Adipocyte (in vitro differentiated cells): ENCODE data around the gene TCEAL9.
"Not testable (repeated sequence)": the region's sequence is repeated elsewhere in the genome, so short reads cannot be mapped to it uniquely, and the experiment has no call there.

Experiments used
- DNase-seq: peaks from one replicate; pipeline ENCODE4 v3.0.0-alpha.2; 2015; ENCODE audit warnings: low read depth
- H3K27me3 ChIP-seq: replicated peaks from 2 replicates; pipeline ENCODE4 v1.7.0; 2013; ENCODE audit warnings: mild to moderate bottlenecking, low read length, moderate library complexity; ENCODE audit not compliant: control insufficient read depth, insufficient read depth
- H3K36me3 ChIP-seq: 2 replicates; pipeline ENCODE4 v1.7.0; 2013; ENCODE audit warnings: low read length, mild to moderate bottlenecking, moderate library complexity; ENCODE audit not compliant: control insufficient read depth, insufficient read depth, severe bottlenecking
- H3K4me1 ChIP-seq: 2 replicates; pipeline ENCODE4 v1.7.0; 2013; ENCODE audit warnings: mild to moderate bottlenecking, low read length, moderate library complexity; ENCODE audit not compliant: control insufficient read depth, insufficient read depth
- H3K4me3 ChIP-seq: 2 replicates; pipeline ENCODE4 v1.7.0; 2013; ENCODE audit warnings: mild to moderate bottlenecking, low read length, moderate library complexity
- H3K9ac ChIP-seq: 2 replicates; pipeline ENCODE4 v1.7.0; 2013; ENCODE audit warnings: mild to moderate bottlenecking, low read length, moderate library complexity
- H3K9me3 ChIP-seq: 2 replicates; pipeline ENCODE4 v1.7.0; 2013; ENCODE audit warnings: mild to moderate bottlenecking, low read length, moderate library complexity; ENCODE audit not compliant: control insufficient read depth

The TCEAL9 gene

GRCh38 chrX:103356858-103357257 is 552 bp downstream of the TCEAL9 start:
- Histone ChIP-seq H3K4me3 (peak overlapping the region; percentile 89), H3K9ac (peak overlapping the region; percentile 95), H3K27me3 (peaks cover 4% of the 10 kb centered on the region), H3K9me3 (no peaks in the 10 kb centered on the region), H3K36me3 (peaks cover 6% of the 10 kb centered on the region), H3K4me1 (no peaks in the 10 kb centered on the region)
- DNase-seq = peak; percentile 45

GRCh38 chrX:103357871-103358270 is 1.6 kb downstream of the TCEAL9 start:
- Histone ChIP-seq H3K9me3 (no peaks in the 10 kb centered on the region), H3K4me3 (peak overlapping the region; percentile 89)

DNA sequence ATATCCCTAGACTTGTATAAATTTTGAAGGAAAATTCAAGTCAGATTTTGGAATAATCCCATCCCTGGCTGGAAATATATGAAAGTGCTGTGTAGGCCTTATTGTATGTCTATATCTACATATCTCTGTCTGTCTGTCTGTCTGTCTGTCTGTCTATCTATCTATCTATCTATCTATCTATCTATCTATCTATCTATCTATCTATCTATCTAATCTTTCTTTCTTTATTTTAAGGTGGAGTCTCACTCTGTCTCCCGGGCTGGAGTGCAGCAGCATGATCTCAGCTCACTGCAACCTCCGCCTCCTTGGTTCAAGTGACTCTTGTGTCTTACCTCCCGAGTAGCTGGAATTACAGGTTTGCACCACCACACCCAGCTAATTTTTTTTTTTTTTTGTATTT is 3.3 kb downstream of the TCEAL9 start:
- H3K4me1 ChIP-seq, H3K4me3 ChIP-seq, H3K36me3 ChIP-seq, H3K9me3 ChIP-seq, H3K27me3 ChIP-seq, DNase-seq, H3K9ac ChIP-seq: not testable (repeated sequence)

More at GRCh38 chrX:103357871-103358270, 1.6 kb downstream of the TCEAL9 start:
- peaks cover 6% of the 10 kb centered on the region for H3K36me3 ChIP-seq
- H3K4me1 ChIP-seq = peaks cover 4% of the 10 kb centered on the region
- DNase-seq = no peak
- H3K9ac ChIP-seq = peak overlapping the region; percentile 95
- peaks cover 4% of the 10 kb centered on the region for H3K27me3 ChIP-seq

GRCh38 chrX:103360092-103360491 is 3.8 kb downstream of the TCEAL9 start:
- H3K9ac ChIP-seq = no peak overlapping the region
- DNase-seq = no peak
- no peaks in the 10 kb centered on the region for H3K9me3 ChIP-seq
- H3K4me3 ChIP-seq = no peak overlapping the region
- peaks cover 6% of the 10 kb centered on the region for H3K36me3 ChIP-seq
- peaks cover 7% of the 10 kb centered on the region for H3K4me1 ChIP-seq
- H3K27me3 ChIP-seq = peaks cover 4% of the 10 kb centered on the region

GRCh38 chrX:103360916-103361315 is 4.6 kb downstream of the TCEAL9 start:
- Histone ChIP-seq H3K4me3 (no peak overlapping the region), H3K4me1 (peaks cover 7% of the 10 kb centered on the region), H3K27me3 (peaks cover 4% of the 10 kb centered on the region), H3K9ac (no peak overlapping the region), H3K9me3 (no peaks in the 10 kb centered on the region), H3K36me3 (peaks cover 6% of the 10 kb centered on the region)
- no peak for DNase-seq

DNA sequence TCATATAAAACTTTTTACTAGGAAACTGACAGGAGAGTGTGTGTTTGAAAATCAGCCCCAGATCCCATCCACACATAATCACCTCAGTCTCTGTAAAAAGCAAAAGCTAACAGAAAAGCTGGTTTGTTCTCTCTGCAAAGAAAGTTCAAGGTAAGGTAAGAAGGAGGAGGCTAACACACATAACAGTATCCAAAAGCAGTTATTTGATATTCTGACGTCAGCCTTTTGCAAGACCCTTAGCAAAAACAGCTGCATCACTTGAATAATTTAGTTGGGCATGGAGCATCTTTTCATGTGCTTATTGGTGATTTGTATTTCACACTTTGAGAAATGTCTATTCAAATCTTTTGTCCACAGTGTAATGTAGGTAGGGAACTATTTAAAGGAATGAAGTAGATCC is 5.5 kb downstream of the TCEAL9 start:
- Histone ChIP-seq H3K4me1 (peaks cover 7% of the 10 kb centered on the region), H3K36me3 (peaks cover 6% of the 10 kb centered on the region), H3K27me3 (peaks cover 4% of the 10 kb centered on the region), H3K9ac (no peak overlapping the region), H3K4me3 (no peak overlapping the region), H3K9me3 (no peaks in the 10 kb centered on the region)
- no peak for DNase-seq

GRCh38 chrX:103362474-103362873 is 6.2 kb downstream of the TCEAL9 start:
- DNase-seq = no peak
- Histone ChIP-seq H3K36me3 (peaks cover 6% of the 10 kb centered on the region), H3K4me3 (no peak overlapping the region), H3K4me1 (peaks cover 8% of the 10 kb centered on the region), H3K9ac (no peak overlapping the region), H3K9me3 (no peaks in the 10 kb centered on the region), H3K27me3 (peaks cover 4% of the 10 kb centered on the region)

- H3K9me3 ChIP-seq = no peaks in the 10 kb centered on the region
Measured at GRCh38 chrX:103363046-103363445, 6.7 kb downstream of the TCEAL9 start.

GRCh38 chrX:103367502-103367901 is 11.2 kb downstream of the TCEAL9 start:
- H3K27me3 ChIP-seq = peaks cover 2% of the 10 kb centered on the region
- DNase-seq = no peak

More at GRCh38 chrX:103363046-103363445, 6.7 kb downstream of the TCEAL9 start:
- Histone ChIP-seq H3K4me1 (peaks cover 9% of the 10 kb centered on the region), H3K9ac (no peak overlapping the region), H3K4me3 (peak overlapping the region; percentile 8), H3K36me3 (peaks cover 5% of the 10 kb centered on the region), H3K27me3 (peaks cover 4% of the 10 kb centered on the region)
- no peak for DNase-seq

GRCh38 chrX:103369479-103369878 is 13.2 kb downstream of the TCEAL9 start:
- DNase-seq = no peak
- Histone ChIP-seq H3K9me3 (no peaks in the 10 kb centered on the region), H3K4me3 (no peak overlapping the region), H3K9ac (no peak overlapping the region), H3K27me3 (peaks cover 8% of the 10 kb centered on the region), H3K36me3 (no peaks in the 10 kb centered on the region), H3K4me1 (peaks cover 8% of the 10 kb centered on the region)

More at GRCh38 chrX:103367502-103367901, 11.2 kb downstream of the TCEAL9 start:
- no peaks in the 10 kb centered on the region for H3K9me3 ChIP-seq
- peaks cover 12% of the 10 kb centered on the region for H3K4me1 ChIP-seq
- no peak overlapping the region for H3K4me3 ChIP-seq
- no peak overlapping the region for H3K9ac ChIP-seq
- no peaks in the 10 kb centered on the region for H3K36me3 ChIP-seq

DNA sequence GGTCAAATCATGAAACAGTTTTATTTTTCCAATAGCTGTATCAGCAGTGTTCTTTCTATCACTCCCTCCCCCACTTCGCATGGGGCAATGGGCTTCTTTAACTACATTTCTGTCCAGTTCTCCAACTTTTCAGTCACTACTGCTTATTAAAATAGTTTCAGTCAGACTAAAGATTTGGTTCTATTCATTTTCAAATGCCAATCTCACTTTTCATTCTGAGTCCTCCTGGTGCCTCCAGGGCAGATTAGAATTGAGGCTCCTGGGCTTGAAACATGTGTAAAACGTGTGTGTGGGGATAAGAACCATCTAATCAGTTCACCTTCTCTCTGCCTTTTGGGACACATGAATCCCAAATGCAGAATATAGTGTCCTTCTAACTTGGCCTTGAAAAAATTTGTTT is 16.6 kb downstream of the TCEAL9 start:
- Histone ChIP-seq H3K9ac (peak overlapping the region; percentile 25), H3K27me3 (peaks cover 8% of the 10 kb centered on the region), H3K9me3 (no peaks in the 10 kb centered on the region), H3K4me1 (peaks cover 7% of the 10 kb centered on the region), H3K36me3 (no peaks in the 10 kb centered on the region), H3K4me3 (no peak overlapping the region)
- no peak for DNase-seq

GRCh38 chrX:103373581-103373980 is 17.3 kb downstream of the TCEAL9 start:
- no peak overlapping the region for H3K4me3 ChIP-seq
- no peaks in the 10 kb centered on the region for H3K36me3 ChIP-seq
- H3K27me3 ChIP-seq = peaks cover 8% of the 10 kb centered on the region
- no peak for DNase-seq
- peaks cover 7% of the 10 kb centered on the region for H3K4me1 ChIP-seq
- peak overlapping the region; percentile 25 for H3K9ac ChIP-seq
- no peaks in the 10 kb centered on the region for H3K9me3 ChIP-seq
